Measurements from ENCODE around the gene OSBP2. TPM values are rescaled to one million over a fixed set of nuclear protein-coding genes. Genes with fewer than 3 reads are reported as not detected.

OSBP2 gene
- total RNA-seq, 1 donor from 2014 or later: 19.2 TPM

GRCh38 chr22:30947816-30948454 is 253.3 kb downstream of the OSBP2 start:
- DNase-seq (ENCODE audit: low spot score in 2 of 2): peak; percentile 40 to 52
- peak; percentile 77 for FAIRE-seq

- FAIRE-seq (no peak), DNase-seq (ENCODE audit: low spot score in 2 of 2) (no peak)
Observed at GRCh38 chr22:30948930-30949342, 254.3 kb downstream of the OSBP2 start.

- FAIRE-seq: no peak
- DNase-seq (ENCODE audit: low spot score in 2 of 2): no peak
Observed at GRCh38 chr22:30949934-30950660, 255.4 kb downstream of the OSBP2 start.

GRCh38 chr22:30953206-30953605 is 258.5 kb downstream of the OSBP2 start:
- DNase-seq (ENCODE audit: low spot score in 2 of 2) (no peak), FAIRE-seq (no peak)

GRCh38 chr22:30955153-30955552 is 260.5 kb downstream of the OSBP2 start:
- FAIRE-seq (no peak), DNase-seq (ENCODE audit: low spot score in 2 of 2) (no peak)

Small RNA genes lying within 50 kb of the gene (small RNA-seq; reads per million reads assigned to genes)
- 19.7 reads per million, percentile 97 among the genes with 10 or more reads in this experiment for gene MIR3200

Other genes with a start within 250 kb of the OSBP2 start
- not detected for gene SEC14L3, start 222.9 kb upstream of the OSBP2 start, total RNA-seq
- gene SEC14L4, start 189.2 kb upstream of the OSBP2 start, total RNA-seq: not detected
- gene SEC14L6, start 148.1 kb upstream of the OSBP2 start, total RNA-seq: 0.82 TPM
- gene GAL3ST1, start 120.2 kb upstream of the OSBP2 start, total RNA-seq: 1.2 TPM
- 52.2 TPM for gene PES1, start 103.0 kb upstream of the OSBP2 start, total RNA-seq
- gene TCN2, start 87.7 kb upstream of the OSBP2 start, total RNA-seq: 11.0 TPM
- 6.5 TPM for gene SLC35E4, start 59.1 kb upstream of the OSBP2 start, total RNA-seq
- 21.2 TPM for gene DUSP18, start 27.0 kb upstream of the OSBP2 start, total RNA-seq

Measured in frontal cortex (tissue), 4 donors.